GM21447 (cell line): Measurements from ENCODE around the gene DMRTB1.

Source experiments
- ATAC-seq: cut with Tn5 transposase; IDR thresholded peaks from one replicate; pipeline ENCODE4 v1.9.1; 2021; ENCODE audit not compliant: unreplicated experiment

Gene DMRTB1

DNA sequence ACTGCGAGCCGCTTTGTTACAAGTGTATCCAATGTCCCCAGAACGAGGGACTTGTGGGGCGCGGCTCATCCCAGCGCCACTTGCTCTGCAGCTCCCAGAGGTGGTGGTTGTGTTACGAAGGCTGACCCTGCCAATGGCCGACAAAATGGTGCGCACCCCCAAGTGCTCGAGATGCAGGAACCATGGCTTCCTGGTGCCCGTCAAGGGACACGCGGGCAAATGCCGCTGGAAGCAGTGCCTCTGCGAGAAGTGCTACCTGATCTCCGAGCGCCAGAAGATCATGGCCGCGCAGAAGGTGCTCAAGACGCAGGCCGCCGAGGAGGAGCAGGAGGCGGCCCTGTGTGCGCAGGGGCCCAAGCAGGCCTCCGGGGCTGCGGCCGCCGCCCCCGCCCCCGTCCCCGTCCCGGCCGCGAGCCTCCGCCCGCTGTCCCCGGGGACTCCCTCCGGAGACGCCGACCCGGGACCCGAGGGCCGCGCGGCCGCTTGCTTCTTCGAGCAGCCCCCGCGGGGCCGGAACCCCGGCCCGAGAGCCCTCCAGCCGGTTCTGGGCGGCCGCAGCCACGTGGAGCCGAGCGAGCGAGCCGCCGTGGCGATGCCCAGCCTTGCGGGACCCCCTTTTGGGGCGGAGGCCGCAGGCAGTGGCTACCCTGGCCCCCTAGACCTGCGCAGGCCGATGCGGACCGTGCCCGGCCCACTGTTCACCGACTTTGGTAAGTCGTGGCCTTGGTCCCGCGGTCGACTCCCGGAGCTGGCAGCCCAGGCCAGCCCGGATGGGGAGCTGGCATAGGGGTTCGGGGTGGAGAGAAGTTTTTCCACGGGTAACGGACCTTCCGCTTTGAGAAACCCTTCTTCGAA is at the start of gene DMRTB1:
Gene DMRTB1, plus strand, starts transcription at position 79 of the 855 bp plus-strand sequence. Its CDS starts 55 bp downstream, at position 134.
- no peak for ATAC-seq

DNA sequence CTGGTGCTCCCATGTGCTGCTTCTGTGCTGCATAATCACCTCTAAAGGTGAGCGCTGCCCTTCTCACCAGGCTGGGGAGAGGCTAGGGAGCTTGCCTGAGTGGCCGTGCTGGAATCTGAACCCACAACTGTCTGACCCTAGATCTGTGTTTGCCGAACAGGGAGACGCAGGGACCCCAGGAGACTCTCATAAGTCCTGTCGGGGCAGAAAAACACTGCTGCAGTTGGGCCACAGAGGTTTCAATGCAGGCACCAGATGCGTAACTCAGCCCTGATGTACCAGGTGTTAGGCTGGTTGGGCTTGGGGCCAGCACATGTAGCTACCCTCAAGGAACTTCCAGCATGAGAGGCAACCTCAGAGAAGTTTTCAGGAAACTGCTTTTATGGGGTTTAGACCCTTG is 49.5 kb upstream of the DMRTB1 start:
- ATAC-seq: no peak

DNA sequence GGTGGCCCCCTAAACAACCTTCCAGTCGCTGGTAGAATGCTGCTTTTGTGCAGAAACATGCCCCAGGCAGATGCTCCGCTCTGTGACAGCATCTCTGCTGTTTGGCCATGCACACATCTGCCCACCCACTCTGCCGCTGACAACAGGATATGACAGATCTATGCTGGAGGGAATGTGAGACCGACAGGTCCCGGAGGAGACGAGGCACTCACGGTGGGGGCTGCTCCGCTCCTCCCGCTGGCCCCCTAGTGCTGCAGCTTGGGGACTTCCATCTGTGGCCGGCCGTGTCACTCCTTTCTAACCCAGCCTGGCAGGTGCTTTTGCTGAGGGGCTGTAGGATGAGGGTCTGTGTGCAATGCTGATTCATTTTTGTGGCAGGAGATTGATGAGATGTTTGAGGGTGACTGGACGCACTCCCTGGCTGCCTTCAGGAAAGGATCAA is 49.1 kb upstream of the DMRTB1 start:
- no peak for ATAC-seq

DNA sequence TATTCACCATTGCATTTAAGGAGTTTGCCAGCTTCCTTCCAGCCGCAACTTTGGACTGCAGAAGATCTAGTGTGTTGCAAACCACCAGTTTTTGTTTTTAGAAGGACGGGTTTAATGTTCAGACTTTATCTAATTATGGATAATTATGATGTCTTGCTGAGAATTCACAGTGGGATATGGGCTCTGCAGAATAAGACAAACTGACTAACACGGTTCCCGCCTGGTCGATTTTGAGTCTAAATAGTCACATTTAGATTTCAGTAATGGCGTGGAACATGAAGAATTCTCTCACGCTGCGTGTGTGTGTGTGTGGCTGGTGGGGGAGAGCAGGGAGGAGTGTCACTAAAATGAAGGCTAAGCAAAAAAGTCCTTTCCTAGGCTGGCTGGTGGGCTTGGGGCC is 48.5 kb upstream of the DMRTB1 start:
- ATAC-seq: no peak

DNA sequence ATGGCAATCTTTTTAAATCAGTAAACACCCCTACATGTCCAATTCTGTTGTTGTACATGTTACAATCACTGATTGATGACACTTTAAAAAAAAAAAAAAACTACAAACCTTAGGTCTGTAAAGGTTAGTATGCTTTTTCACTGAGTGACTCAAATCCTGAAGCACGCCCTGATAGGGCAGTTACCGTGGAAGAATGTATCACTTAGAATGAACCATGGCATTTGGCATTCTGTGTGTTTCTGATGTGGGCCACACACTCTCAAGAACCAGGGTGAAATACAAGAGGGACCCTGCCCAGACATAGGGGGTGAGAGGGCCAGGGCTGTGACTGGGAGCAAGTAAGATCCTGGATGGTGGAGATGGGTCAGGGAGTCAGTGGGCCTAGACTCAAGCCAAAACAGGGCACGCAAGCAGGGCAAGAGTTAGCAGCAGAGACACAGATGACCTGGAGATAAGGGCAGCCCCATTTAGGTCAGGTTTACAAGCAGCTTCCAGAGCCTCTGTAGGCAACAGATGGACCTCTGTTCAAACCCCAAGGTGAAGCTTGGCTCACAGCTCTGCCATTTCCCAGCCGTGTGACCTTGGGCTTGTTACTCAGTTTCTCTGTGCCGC is 47.6 kb upstream of the DMRTB1 start:
- no peak for ATAC-seq

DNA sequence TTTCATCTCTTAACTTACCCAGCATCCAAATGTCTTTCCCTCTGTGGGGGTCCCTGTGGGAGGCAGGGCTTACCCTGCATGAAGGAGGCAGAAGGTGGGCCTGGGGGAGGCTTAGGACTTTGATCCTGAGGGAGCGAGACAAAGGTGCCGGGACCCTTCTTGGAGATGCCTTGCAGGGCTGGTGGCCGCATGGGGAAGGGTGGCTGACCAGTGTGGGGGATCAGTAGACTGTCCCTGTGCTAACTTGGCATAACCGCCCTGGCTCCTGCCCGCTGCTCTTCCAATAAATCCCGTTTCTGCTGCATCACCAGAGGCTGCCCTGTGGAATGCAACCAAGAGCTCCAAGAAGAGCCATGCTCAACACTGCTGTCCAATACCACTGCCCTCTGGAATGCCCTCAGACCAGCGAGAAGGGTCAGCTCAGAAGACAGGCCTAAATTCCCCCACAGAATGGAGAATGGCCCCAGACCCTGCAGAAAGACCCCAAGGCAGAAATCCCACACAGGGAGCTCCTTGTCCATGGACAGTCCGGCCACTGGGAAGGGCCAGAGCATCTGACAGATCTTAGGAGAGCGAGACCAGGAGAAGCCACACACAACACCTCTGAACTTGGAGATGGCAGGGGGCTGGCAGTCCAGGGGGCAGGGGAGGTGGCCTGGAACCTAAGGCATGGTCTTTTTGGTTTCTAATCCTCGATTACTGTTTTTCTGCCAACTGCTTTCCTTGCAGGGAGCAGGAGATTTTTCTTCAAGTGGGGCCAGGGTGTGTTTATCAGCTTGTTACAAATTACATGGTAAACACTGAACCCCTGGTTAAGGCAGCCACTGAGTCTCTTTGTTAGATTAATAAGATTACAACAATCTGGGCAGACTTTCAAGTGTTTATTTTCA is 46.7 kb upstream of the DMRTB1 start:
- no peak for ATAC-seq

DNA sequence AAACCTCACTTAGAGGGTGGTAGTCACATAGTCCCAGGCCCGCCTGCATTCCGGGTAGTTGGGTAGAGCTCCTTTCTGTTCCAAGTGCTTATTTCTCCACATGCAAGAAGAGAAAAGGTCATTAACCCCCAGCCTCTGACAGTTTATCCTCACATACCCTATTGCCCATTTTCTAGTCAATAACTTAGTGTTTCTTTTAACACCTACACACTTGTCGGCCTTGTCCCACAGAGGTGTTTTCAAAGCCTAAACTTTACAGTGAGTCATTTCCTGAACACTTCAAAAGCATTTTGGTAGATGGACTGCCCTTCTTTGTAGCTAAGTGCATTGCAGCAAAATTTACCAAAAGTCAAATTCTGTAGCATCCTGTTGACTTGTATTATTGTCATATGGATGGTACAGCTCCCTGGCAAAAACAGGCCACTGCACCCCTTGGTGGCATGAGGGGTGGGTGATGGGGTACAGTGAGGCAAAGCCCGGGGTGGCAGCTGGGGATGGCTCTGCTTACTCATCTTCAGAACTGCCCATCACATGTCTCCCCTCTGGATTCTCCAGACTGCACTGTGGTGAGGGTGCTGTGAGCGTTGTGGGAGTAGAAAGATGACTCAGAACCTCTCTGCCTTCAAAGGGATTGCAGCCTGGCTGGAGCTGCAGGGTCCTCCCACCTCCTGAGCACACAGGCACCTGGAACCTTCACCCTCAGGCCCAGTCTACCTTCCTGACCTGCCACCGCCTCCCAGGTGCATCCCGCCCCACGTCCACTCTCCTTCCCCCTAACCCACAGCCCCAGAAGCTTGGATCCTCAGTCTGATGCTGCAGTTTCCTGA is 45.8 kb upstream of the DMRTB1 start:
- ATAC-seq: peak; percentile 53

DNA sequence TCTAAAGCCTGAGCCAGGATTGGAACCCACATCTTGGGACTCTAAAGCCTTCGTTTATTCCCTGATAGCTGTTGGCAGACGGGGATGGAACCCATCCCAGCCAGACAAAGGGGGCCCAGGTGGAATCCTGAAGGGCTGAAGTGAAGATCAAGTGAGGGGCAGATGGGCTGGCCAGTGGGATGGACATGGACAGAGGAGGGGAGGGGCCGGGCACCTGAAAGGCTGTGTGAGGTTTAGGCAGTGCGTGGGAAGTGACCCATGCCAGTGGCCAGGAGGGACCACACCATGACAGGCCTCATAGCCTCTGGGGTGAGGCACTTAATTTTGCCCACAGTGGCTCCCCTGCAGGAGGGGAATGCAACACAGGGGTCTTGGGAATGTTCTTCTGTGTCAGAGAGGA is 44.6 kb upstream of the DMRTB1 start:
- no peak for ATAC-seq

DNA sequence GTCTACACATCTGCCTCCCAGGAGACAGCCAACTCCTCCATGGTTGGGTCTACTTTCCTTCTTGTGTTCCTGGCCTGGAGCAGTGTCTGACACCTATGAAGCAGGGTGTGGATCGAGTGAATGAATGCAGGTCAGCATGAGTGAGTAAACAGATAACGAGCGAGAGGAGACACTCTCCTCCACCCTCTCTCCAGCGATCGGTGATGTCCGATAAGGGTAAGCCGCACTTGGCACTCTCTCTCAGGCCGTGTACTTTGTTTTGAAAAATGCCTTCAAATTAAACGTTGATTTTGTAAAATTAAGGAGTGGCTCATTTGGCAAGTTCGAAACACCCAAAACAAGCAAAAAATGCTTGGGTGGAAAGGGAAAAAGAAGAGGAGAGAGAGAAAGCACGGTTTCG is 43.8 kb upstream of the DMRTB1 start:
- no peak for ATAC-seq

DNA sequence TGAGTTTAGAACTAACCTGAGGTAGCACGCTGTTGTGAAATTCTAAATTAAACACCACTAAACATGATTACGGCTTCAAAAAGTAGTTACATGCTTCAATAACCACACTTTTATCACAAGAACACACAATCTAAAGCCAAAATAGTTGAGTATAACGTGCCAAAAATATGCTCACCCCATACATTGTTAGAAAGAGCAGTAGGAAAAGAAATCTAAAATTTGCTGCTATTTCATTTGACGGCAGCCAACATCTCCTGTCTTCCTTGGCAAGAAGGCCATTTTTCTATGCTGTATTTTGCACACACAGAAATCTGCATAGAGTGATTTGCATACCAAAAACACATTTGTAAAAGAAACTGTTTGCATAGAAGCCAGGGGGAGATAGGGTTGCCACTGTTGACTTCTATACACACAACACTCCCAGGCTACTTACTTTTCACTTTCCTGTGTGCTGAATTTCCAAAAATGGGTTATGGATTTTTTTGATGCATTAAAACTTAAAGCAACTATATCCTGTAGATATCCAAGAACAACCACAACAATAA is 42.9 kb upstream of the DMRTB1 start:
- ATAC-seq: no peak

DNA sequence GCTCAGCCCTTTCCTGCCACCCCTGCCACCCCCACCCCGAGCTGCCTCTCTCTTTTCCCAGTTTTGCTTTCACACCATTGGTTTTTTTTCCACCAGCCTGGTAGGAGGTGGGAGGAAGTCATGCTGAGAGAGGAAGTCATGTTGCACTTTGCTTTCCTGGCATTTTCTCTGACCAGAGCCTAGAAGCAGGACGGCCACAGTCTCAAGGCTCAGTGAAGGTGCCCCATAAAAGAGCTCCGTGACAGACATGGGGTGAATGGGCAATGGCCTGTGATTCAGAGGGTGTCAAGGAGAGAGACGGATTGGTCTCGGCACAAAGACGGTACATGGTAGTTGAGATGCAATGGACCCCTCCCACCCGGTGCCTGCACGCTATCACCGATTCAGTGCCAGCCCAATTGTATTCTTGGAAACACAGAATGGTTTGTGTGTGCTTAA is 42.1 kb upstream of the DMRTB1 start:
- ATAC-seq: no peak

DNA sequence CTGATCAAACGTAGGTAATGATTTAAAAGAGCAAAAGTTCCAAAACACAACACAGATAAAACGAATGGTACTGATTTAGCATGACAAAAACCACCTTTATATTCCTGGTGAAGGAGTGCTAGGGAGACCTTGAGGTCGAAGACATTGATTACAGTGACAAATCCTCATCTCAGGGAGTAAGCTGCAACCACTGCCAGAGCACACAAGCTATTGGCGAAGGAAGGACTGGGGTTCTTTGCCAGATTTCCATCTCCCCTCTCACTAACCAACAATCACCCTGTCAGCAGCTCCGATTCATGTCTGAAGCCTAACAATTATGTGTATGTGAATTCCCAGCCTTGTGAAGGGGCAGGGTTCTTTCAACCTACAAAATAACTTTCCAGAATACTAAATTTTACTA is 40.2 kb upstream of the DMRTB1 start:
- ATAC-seq: no peak

DNA sequence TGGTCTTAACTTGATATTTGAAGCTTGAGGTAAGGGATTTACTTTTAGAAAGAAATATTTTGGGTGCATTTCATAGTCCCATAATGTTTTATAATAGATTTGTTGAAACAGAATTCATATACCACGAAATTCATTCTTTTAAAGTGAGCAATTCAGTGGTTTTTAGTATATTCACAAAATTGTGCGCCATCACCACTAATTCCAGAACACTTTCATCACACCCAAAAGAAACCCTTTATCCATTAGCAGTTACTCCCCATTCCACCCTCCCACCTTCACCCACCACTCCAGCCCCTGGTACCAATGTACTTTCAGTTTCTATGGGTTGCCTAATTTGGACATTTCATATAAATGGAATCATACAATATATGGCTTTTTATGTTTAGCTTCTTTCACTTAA is 38.9 kb upstream of the DMRTB1 start:
- no peak for ATAC-seq

DNA sequence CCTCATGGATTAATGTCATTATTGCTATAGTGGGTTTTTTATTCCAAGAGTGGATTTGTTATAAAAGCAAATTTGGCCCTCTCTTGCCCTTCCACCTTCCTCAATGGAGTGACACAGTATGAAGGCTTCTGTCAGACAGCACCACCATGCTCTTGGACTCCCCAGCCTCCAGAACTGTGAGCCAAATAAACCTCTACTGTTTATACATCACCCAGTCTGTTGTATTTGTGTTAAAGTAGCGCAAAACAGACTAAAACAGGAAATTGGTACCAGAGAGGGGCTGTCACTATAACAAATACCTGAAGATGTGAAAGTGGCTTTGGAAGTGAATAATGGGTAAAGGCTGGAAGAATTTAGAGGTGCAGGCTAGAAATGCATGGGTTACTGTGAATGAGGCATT is 38.0 kb upstream of the DMRTB1 start:
- ATAC-seq: no peak

DNA sequence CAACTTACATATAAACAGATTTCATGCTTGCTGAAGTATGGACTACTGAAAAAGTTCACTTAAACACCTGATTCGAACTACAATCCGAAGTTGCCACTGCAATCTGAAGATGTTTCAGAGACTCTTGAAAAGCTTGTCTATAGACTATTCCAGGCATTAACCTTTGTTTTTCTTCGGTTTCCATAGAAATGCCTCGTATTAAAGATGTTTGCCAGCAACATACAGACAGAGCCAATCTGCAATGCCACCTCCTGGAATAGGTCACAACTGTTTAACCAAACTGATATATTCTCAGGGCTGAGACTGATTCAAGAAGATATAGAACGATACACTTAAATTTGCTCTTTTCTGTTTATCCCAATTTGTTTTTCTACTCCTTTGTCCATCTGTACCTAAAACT is 28.9 kb upstream of the DMRTB1 start:
- no peak for ATAC-seq

DNA sequence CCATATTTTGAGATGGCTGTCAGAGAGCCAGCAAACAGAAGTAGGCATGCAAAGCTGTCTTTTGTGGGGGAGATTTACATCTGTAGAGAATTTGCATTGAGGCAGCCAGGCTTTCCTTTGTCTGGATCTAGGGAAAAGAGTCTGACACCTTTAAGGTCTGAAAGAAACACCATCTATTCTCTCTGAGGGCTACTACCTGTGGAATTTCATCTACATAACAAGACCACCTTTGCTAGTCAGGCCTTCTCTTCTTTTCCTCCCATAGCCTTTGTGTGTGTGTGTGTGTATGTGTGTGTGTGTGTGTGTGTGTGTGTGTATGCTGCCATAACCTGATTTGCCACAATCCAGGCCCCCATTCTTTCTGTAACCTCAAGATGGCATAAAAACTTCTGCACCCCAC is 28.4 kb upstream of the DMRTB1 start:
- ATAC-seq: no peak

DNA sequence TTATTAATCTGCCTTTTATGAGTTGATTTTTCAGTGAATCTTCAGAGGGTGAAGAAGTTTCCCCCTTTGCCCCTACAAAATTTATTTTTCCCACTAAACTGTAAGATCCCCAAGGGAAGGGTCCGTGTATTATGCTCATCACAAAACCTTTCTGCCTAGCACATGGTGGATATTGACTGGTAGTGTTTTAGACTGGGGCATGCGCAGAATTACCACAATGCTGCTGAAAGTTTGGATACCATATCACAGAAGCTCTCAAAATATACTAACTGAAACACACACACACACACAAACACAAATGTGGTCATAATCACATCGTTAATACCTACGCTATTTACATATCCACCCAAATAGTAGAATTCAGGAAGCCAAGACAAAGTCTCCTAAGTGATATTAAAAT is 28.0 kb upstream of the DMRTB1 start:
- ATAC-seq: no peak

DNA sequence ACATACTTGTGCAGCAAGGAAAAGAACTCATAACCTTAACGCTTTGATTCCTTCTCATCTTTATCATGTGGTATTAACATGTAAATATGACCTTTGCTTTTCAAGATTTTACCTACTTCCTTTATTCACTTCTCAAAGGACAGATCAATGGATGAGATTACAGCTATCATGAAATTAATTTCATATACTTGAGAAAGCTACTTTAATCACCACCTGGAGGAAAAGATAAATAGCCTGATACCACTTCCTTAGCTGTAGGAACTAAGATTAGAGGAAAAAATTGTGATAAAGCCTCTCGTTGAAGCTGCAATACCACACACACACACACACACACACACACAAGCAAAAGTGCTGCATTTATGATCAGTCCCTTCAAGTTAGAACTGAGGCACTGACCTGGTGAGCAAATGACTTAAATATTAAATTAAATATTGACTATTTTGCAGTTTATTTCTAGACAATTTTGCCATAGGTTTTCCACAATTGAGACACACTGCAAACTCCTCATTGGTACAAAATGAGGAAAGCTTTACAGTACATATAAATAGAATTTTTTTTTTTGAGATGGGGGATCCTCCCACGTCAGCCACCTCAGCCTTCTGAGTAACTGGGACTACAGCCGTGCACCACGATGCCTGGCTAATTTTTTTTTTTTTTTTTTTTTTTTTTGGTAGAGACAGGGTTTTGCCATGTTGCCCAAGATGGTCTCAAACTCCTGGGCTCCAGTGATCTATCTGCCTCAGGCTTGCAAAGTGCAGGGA is 27.2 kb upstream of the DMRTB1 start:
- ATAC-seq: no peak

DNA sequence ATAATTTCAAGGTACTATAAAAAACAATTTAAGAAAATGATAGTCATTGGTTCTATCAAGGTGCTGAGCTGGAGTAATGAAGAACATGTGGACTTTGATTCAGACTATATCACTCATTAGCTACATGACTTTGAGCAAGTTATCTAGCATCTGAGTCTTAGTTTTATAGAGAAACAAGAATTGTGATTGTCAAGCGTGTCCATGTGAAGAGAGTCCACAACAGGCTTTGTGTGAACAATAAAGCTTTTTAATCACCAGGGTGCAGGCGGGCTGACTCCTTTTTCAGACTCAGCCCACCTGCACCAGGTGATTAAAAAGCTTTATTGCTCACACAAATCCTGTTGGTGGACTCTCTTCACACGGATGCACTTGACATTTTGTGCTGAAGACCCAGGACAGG is 26.6 kb upstream of the DMRTB1 start:
- no peak for ATAC-seq
